Vagina (tissue), 2 donors: Measurements from ENCODE around the gene PML. TPM values are rescaled to one million over a fixed set of nuclear protein-coding genes. Genes with fewer than 3 reads are reported as not detected.

Experiments
- DNase-seq, 2 donors: peaks; one replicate each; pipeline ENCODE4 v3.0.0-alpha.2; 2017; ENCODE audit errors: extremely low spot score in 2 of 2
- H3K27ac ChIP-seq: fragments of 200-600 bp; sonication (generic); one replicate; pipeline ENCODE4 v1.5.1; 2019
- H3K27me3 ChIP-seq: fragments of 200-600 bp; sonication (generic); one replicate; pipeline ENCODE4 v1.5.1; 2019
- H3K36me3 ChIP-seq, 2 donors: fragments of 200-600 bp; sonication (generic); one replicate each; pipeline ENCODE4 v1.5.1; 2017 to 2019
- H3K4me1 ChIP-seq: fragments of 200-600 bp; sonication (generic); one replicate; pipeline ENCODE4 v1.5.1; 2019
- H3K4me3 ChIP-seq, 2 donors: fragments of 200-600 bp; sonication (generic); 1 replicate in 1 of 2; 2 replicates in 1 of 2; pipeline ENCODE4 v1.5.1; 2016 to 2019
- H3K9me3 ChIP-seq: fragments of 200-600 bp; sonication (generic); one replicate; pipeline ENCODE4 v1.5.1; 2019
- CTCF ChIP-seq, 3 experiments: fragments of 450-650 bp in 2 of 3; fragments of 200-600 bp in 1 of 3; sonication (generic) in 1 of 3; IDR thresholded peaks; one replicate each; pipeline ENCODE4 v1.5.1; 2017 to 2019; ENCODE audit warnings: antibody characterized with exemption in 3 of 3, mild to moderate bottlenecking in 2 of 3, moderate library complexity in 2 of 3
- POLR2A ChIP-seq, 2 donors: fragments of 450-650 bp; IDR thresholded peaks; one replicate each; pipeline ENCODE4 v1.6.1; 2017; ENCODE audit warnings: antibody characterized with exemption in 2 of 2, mild to moderate bottlenecking in 2 of 2, moderate library complexity in 2 of 2
- POLR2AphosphoS5 ChIP-seq, 2 donors: sonication (generic); formaldehyde crosslinking; IDR thresholded peaks; one replicate each; pipeline ENCODE4 v1.9.0; 2017; ENCODE audit warnings: antibody characterized with exemption in 2 of 2, mild to moderate bottlenecking in 2 of 2, low read depth in 1 of 2; ENCODE audit not compliant: insufficient read depth in 1 of 2
- intact Hi-C: fragments of 100-400 bp; cut with DNase I; formaldehyde crosslinking; loops from one replicate; pipeline ENCODE4 v1.15.1; 2023
- total RNA-seq: library from RNA; depleted of rRNA; stranded (reverse); fragments of >200 nt; gene quantifications from one replicate; pipeline ENCODE4 v1.2.3, GENCODE V29; 2016

PML gene
- total RNA-seq, 1 donor from 2014 or later = 107 TPM

- no peaks in the 10 kb centered on the region for H3K27me3 ChIP-seq
- peak overlapping the region; percentile 16 for H3K27ac ChIP-seq
- H3K4me3 ChIP-seq = no peak overlapping the region
- H3K4me1 ChIP-seq = peaks cover 88% of the 10 kb centered on the region
- DNase-seq = no peak
- TF ChIP-seq POLR2A (IDR thresholded peaks at IDR 0.05) (no peak), POLR2AphosphoS5 (IDR thresholded peaks at IDR 0.05; ENCODE audit: insufficient read depth in 1 of 2, low read depth in 1 of 2) (no peak), CTCF (IDR thresholded peaks at IDR 0.05) (no peak)
- H3K36me3 ChIP-seq = no peaks in the 10 kb centered on the region
- no peaks in the 10 kb centered on the region for H3K9me3 ChIP-seq
- intact Hi-C loops = no loop called here
Measured at GRCh38 chr15:73987250-73987649, 7.3 kb upstream of the PML start.

GRCh38 chr15:73987681-73988444 is 6.7 kb upstream of the PML start:
- H3K4me1 ChIP-seq = peaks cover 88% of the 10 kb centered on the region
- intact Hi-C loops = no loop called here
- no peaks in the 10 kb centered on the region for H3K27me3 ChIP-seq
- peak in 1 of 2 donors; percentile 32 for TF ChIP-seq POLR2AphosphoS5 (IDR thresholded peaks at IDR 0.05; ENCODE audit: insufficient read depth in 1 of 2, low read depth in 1 of 2)
- TF ChIP-seq CTCF (IDR thresholded peaks at IDR 0.05) = no peak
- no peaks in the 10 kb centered on the region for H3K36me3 ChIP-seq
- no peaks in the 10 kb centered on the region for H3K9me3 ChIP-seq
- no peak overlapping the region for H3K4me3 ChIP-seq
- no peak for DNase-seq
- peak overlapping the region; percentile 51 for H3K27ac ChIP-seq

DNA sequence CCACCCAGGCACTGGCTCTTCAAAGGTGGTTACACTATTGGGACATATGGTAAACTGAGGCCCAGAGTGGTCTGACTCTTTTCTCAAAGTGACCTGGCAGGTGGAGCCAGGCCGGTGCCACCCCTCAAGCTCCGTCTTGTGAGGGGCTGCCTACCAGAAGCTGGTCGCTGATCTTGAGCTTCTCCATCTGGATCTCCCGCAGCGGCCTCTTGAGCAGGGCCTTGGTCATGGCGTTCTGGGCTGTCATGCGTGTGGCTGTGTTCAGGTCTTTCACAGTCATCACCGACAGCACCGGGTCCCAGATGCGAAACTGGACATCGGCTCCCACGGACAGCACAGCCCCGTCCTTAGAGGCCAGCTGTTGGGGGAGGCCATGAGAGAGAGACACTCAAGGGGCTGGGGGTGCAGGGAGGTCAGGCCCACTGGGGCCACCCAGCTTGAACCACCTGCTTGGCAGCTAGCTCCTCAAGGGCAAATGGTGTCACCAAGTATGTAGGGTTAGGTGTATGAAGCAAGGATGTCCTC is 6.0 kb upstream of the PML start:
- TF ChIP-seq POLR2A (IDR thresholded peaks at IDR 0.05) (no peak), CTCF (IDR thresholded peaks at IDR 0.05) (no peak), POLR2AphosphoS5 (IDR thresholded peaks at IDR 0.05; ENCODE audit: insufficient read depth in 1 of 2, low read depth in 1 of 2) (no peak)
- Histone ChIP-seq H3K36me3 (no peaks in the 10 kb centered on the region), H3K4me1 (peaks cover 88% of the 10 kb centered on the region), H3K27ac (peak overlapping the region; percentile 51), H3K27me3 (no peaks in the 10 kb centered on the region), H3K9me3 (no peaks in the 10 kb centered on the region), H3K4me3 (no peak overlapping the region)
- no peak for DNase-seq
- intact Hi-C loops = no loop called here

- peak in 1 of 2 donors; percentile 33 for TF ChIP-seq POLR2AphosphoS5 (IDR thresholded peaks at IDR 0.05; ENCODE audit: insufficient read depth in 1 of 2, low read depth in 1 of 2)
- TF ChIP-seq CTCF (IDR thresholded peaks at IDR 0.05) = no peak
- intact Hi-C loops = no loop called here
- no peak overlapping the region for H3K4me3 ChIP-seq
- DNase-seq = no peak
- H3K27me3 ChIP-seq = no peaks in the 10 kb centered on the region
- H3K27ac ChIP-seq = peak overlapping the region; percentile 51
- H3K4me1 ChIP-seq = peaks cover 88% of the 10 kb centered on the region
- H3K36me3 ChIP-seq = no peaks in the 10 kb centered on the region
- H3K9me3 ChIP-seq = no peaks in the 10 kb centered on the region
Measured at GRCh38 chr15:73989001-73989798, 5.3 kb upstream of the PML start.
